ENCODE measurements around the gene ARHGEF6.

GRCh38 chrX:136806891-136807410 is 26.2 kb upstream of the ARHGEF6 start:
- TF ChIP-seq CTCF (IDR thresholded peaks at IDR 0.05) (no peak), POLR2A (IDR thresholded peaks at IDR 0.05) (no peak)

All from breast epithelium (tissue), 3 donors.